A549 (cell line): Measurements from ENCODE around the gene TAS2R39. TPM values are rescaled to one million over a fixed set of nuclear protein-coding genes. Genes with fewer than 3 reads are reported as not detected.

ENCODE experiments used
- ATAC-seq, 2 experiments: fragments of 200-7000 bp in 1 of 2; fragments of >200 bp in 1 of 2; cut with Nextera tagmentation in 1 of 2; cut with Tn5 transposase in 1 of 2; 3 replicates each; pipeline versions ENCODE4 v1.8.0 to v1.9.1; 2018 to 2020; ENCODE audit warnings: mild to moderate bottlenecking in 1 of 2, moderate library complexity in 1 of 2
- CTCF ChIA-PET: fragments of 300-600 bp; sonication (Branson Sonifier 250); formaldehyde crosslinking; extraction: SDS; loops from one replicate; lab custom pipeline; 2021; ENCODE audit warnings: antibody characterized with exemption, inconsistent platforms; lab: Yijun Ruan, JAX
- POLR2A ChIA-PET: fragments of 350-600 bp; formaldehyde crosslinking; extraction: SDS; loops from one replicate; lab custom pipeline; 2021; ENCODE audit warnings: antibody characterized with exemption, inconsistent platforms; lab: Yijun Ruan, JAX
- DNase-seq, 2 experiments: peaks; one replicate each; pipeline versions ENCODE4 v3.0.0 to v3.0.0-alpha.2; 2011 to 2016; ENCODE audit warnings: low read depth in 1 of 2, low spot score in 1 of 2
- FAIRE-seq: peaks from 2 replicates; lab custom pipeline; 2011; peaks lifted over from hg19 to GRCh38; lab: Jason Lieb, UNC
- H3K27ac ChIP-seq, 2 experiments: fragments of >200 bp; sonication (Bioruptor Twin); formaldehyde crosslinking; 3 replicates each; pipeline ENCODE4 v1.5.1; 2016 to 2017
- H3K4me1 ChIP-seq: fragments of >200 bp; sonication (Bioruptor Twin); formaldehyde crosslinking; 3 replicates; pipeline ENCODE4 v1.6.1; 2016
- H3K4me2 ChIP-seq: fragments of >200 bp; sonication (Bioruptor Twin); formaldehyde crosslinking; 3 replicates; pipeline ENCODE4 v1.6.1; 2016
- H3K4me3 ChIP-seq: fragments of >200 bp; sonication (Bioruptor Twin); formaldehyde crosslinking; 3 replicates; pipeline ENCODE4 v1.5.1; 2016
- H3K9me3 ChIP-seq: fragments of >200 bp; sonication (Bioruptor Twin); formaldehyde crosslinking; 3 replicates; pipeline ENCODE4 v1.6.1; 2016
- BCL3 ChIP-seq: fragments of >200 bp; sonication (Bioruptor Twin); formaldehyde crosslinking; IDR thresholded peaks from 3 replicates; pipeline ENCODE4 v1.6.1; 2016
- BHLHE40 ChIP-seq: IDR thresholded peaks from 2 replicates; pipeline ENCODE4 v1.6.1; 2012; ENCODE audit warnings: low read depth, low read length, inconsistent platforms
- CTCF ChIP-seq: fragments of >200 bp; sonication (Bioruptor Twin); formaldehyde crosslinking; IDR thresholded peaks from 3 replicates; pipeline ENCODE4 v1.5.1; 2016
- E2F6 ChIP-seq: IDR thresholded peaks from 2 replicates; pipeline ENCODE4 v1.6.1; 2012; ENCODE audit warnings: low read depth, borderline replicate concordance
- EHMT2 ChIP-seq: fragments of 200-600 bp; sonication (generic); IDR thresholded peaks from 2 replicates; pipeline ENCODE4 v1.6.1; 2016; ENCODE audit warnings: antibody characterized with exemption, low read depth, mild to moderate bottlenecking, moderate library complexity
- EP300 ChIP-seq, 2 experiments: fragments of >200 bp; sonication (Bioruptor Twin); formaldehyde crosslinking; IDR thresholded peaks; 2 replicates in 1 of 2; 3 replicates in 1 of 2; pipeline ENCODE4 v1.6.1; 2016 to 2017
- GATA3 ChIP-seq: IDR thresholded peaks from 2 replicates; pipeline ENCODE4 v1.6.1; 2012; ENCODE audit warnings: borderline replicate concordance
- HOXA7 ChIP-seq: fragments of 250-450 bp; sonication (Bioruptor Pico); IDR thresholded peaks from 2 replicates; pipeline ENCODE4 v1.5.0; 2020; ENCODE audit warnings: mild to moderate bottlenecking, moderate library complexity
- JUN ChIP-seq, 2 experiments: fragments of >200 bp; sonication (Bioruptor Twin); formaldehyde crosslinking; IDR thresholded peaks; 2 replicates in 1 of 2; 3 replicates in 1 of 2; pipeline ENCODE4 v1.6.1; 2016 to 2017
- KDM1A ChIP-seq: fragments of 200-600 bp; sonication (generic); IDR thresholded peaks from 2 replicates; pipeline ENCODE4 v1.6.1; 2016; ENCODE audit warnings: low read depth, mild to moderate bottlenecking
- KDM5A ChIP-seq: fragments of 200-600 bp; sonication (generic); IDR thresholded peaks from 2 replicates; pipeline ENCODE4 v1.6.1; 2016; ENCODE audit warnings: antibody characterized with exemption, mild to moderate bottlenecking
- MAFK ChIP-seq: fragments of 450-650 bp; IDR thresholded peaks from 2 replicates; pipeline ENCODE4 v1.6.1; 2014; ENCODE audit not compliant: partially characterized antibody
- MAZ ChIP-seq: fragments of 150-350 bp; IDR thresholded peaks from 2 replicates; pipeline ENCODE4 v1.6.1; 2014; ENCODE audit warnings: antibody characterized with exemption, low read depth, low read length, borderline replicate concordance
- NFE2L2 ChIP-seq: fragments of 150-350 bp; conservative IDR thresholded peaks from 2 replicates; pipeline ENCODE4 v1.6.1; 2014; ENCODE audit warnings: low read length
- NR3C1 ChIP-seq: fragments of >200 bp; sonication (Bioruptor Twin); formaldehyde crosslinking; IDR thresholded peaks from 3 replicates; pipeline ENCODE4 v1.6.1; 2017
- POLR2A ChIP-seq: IDR thresholded peaks from 2 replicates; pipeline ENCODE4 v1.6.1; 2012; ENCODE audit warnings: mild to moderate bottlenecking, low read length
- RARB ChIP-seq: fragments of 250-450 bp; sonication (Bioruptor Pico); IDR thresholded peaks from 2 replicates; pipeline ENCODE4 v1.8.0; 2021; ENCODE audit warnings: mild to moderate bottlenecking, moderate library complexity
- RCOR1 ChIP-seq: fragments of 150-350 bp; IDR thresholded peaks from 2 replicates; pipeline ENCODE4 v1.6.1; 2014; ENCODE audit warnings: antibody characterized with exemption, low read length, low read depth
- TFCP2L1 ChIP-seq: fragments of 250-450 bp; sonication (Bioruptor Pico); IDR thresholded peaks from 2 replicates; pipeline ENCODE4 v1.5.0; 2021; ENCODE audit warnings: mild to moderate bottlenecking
- WGBS: methylation state at CpG from one replicate; pipeline ENCODE4 v1.1.6; 2017; ENCODE audit errors: missing lambda C conversion rate; 5-methylcytosine and 5-hydroxymethylcytosine counted together
- polyA plus RNA-seq, 4 experiments: library from polyadenylated mRNA; depleted of rRNA in 3 of 4; stranded (reverse); fragments of >200 nt; fragmentation: RNase III in 1 of 4; extraction: RNeasy Plus Mini Kit Qiagen cat#74134 plus additional on column Dnase treatment in 1 of 4; gene quantifications; 2 replicates in 3 of 4; 3 replicates in 1 of 4; pipeline ENCODE4 v1.2.3, GENCODE V29; 2011 to 2017
- TF ChIP-seq, protein P1 (sequence below): fragments of 150-350 bp; IDR thresholded peaks from 2 replicates; pipeline ENCODE4 v1.6.1; 2014; ENCODE audit warnings: low read depth, mild to moderate bottlenecking, low read length

The TAS2R39 gene
- polyA plus RNA-seq, 2 of the 4 experiments (the other 2 are of a cell fraction): not detected

GRCh38 chr7:143188994-143189393 is 5.8 kb downstream of the TAS2R39 start:
- no peak for DNase-seq
- Histone ChIP-seq H3K4me1 (no peaks in the 10 kb centered on the region), H3K4me3 (no peak overlapping the region), H3K4me2 (no peak overlapping the region), H3K27ac (no peak overlapping the region), H3K9me3 (no peaks in the 10 kb centered on the region)
- no peak for FAIRE-seq
- ChIA-PET POLR2A (no interaction called here), CTCF (no interaction called here)
- 25% methylated on average over 6 of the region's 6 CpGs for WGBS
- TF ChIP-seq MAFK (no peak), NFE2L2 (no peak), KDM1A (no peak), EHMT2 (no peak), BHLHE40 (no peak), E2F6 (no peak)
- no peak for ATAC-seq

GRCh38 chr7:143193880-143194279 is 10.7 kb downstream of the TAS2R39 start:
- Histone ChIP-seq H3K4me1 (no peaks in the 10 kb centered on the region), H3K9me3 (peaks cover 3% of the 10 kb centered on the region; the same call in 1 of the 3 replicates), H3K27ac (no peak overlapping the region), H3K4me3 (no peak overlapping the region), H3K4me2 (no peak overlapping the region)
- FAIRE-seq (peak; percentile 23), ATAC-seq (no peak), DNase-seq (no peak)
- CTCF ChIA-PET: interaction anchor here (1.1 kb wide), 1 partner anchor 22 kb away, joined by 4 read pairs; no protein-coding TSS in a partner anchor
- POLR2A ChIA-PET: no interaction called here
- TF ChIP-seq HOXA7 (CRISPR knock-in tag): no peak
- TF ChIP-seq BCL3: no peak
- TF ChIP-seq EHMT2: no peak
- no peak for TF ChIP-seq NR3C1
- no peak for TF ChIP-seq CTCF
- no peak for TF ChIP-seq MAZ
- TF ChIP-seq GATA3: no peak
- WGBS: 18% methylated on average over 2 of the region's 2 CpGs

- no peak for TF ChIP-seq POLR2A
- TF ChIP-seq MAFK: no peak
- TF ChIP-seq EP300 (IDR thresholded peaks at IDR 0.05): no peak
- no peak for TF ChIP-seq EHMT2
- TF ChIP-seq JUN (IDR thresholded peaks at IDR 0.05): no peak
- no peak for TF ChIP-seq MAZ
- no peak for TF ChIP-seq RARB (CRISPR knock-in tag)
- TF ChIP-seq RCOR1: no peak
- TF ChIP-seq, protein P1, sequence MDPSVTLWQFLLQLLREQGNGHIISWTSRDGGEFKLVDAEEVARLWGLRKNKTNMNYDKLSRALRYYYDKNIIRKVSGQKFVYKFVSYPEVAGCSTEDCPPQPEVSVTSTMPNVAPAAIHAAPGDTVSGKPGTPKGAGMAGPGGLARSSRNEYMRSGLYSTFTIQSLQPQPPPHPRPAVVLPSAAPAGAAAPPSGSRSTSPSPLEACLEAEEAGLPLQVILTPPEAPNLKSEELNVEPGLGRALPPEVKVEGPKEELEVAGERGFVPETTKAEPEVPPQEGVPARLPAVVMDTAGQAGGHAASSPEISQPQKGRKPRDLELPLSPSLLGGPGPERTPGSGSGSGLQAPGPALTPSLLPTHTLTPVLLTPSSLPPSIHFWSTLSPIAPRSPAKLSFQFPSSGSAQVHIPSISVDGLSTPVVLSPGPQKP: no peak
- no peak for TF ChIP-seq GATA3
- no peak for TF ChIP-seq KDM1A
- TF ChIP-seq KDM5A: no peak
- TF ChIP-seq TFCP2L1: no peak
- Histone ChIP-seq H3K4me3 (no peak overlapping the region), H3K4me2 (no peak overlapping the region), H3K27ac (no peak overlapping the region), H3K4me1 (no peaks in the 10 kb centered on the region), H3K9me3 (peaks cover 3% of the 10 kb centered on the region; the same call in 1 of the 3 replicates)
- CTCF ChIA-PET: interaction anchor here (0.9 kb wide), 1 partner anchor 15 kb away, joined by 4 read pairs; no protein-coding TSS in a partner anchor
- ATAC-seq (no peak), DNase-seq (no peak), FAIRE-seq (no peak)
- POLR2A ChIA-PET: no interaction called here
- WGBS: 2% methylated on average over 4 of the region's 4 CpGs
These were observed 15.8 kb downstream of the TAS2R39 start for GRCh38 chr7:143199040-143199439.
